OCI-LY1 (cell line): ENCODE results near the gene HDLBP.

ENCODE experiments used
- CTCF ChIP-seq: fragments of 200-600 bp; sonication (generic), shearing (Covaris generic); IDR thresholded peaks from 2 replicates; pipeline ENCODE4 v1.5.1; 2017; ENCODE audit warnings: mild to moderate bottlenecking, antibody characterized with exemption, low read length, moderate library complexity, mixed read lengths
- EZH2 ChIP-seq: fragments of 200-600 bp; sonication (generic), shearing (Covaris generic); IDR thresholded peaks from 2 replicates; pipeline ENCODE4 v1.8.0; 2017; ENCODE audit warnings: borderline replicate concordance, mixed run types, mild to moderate bottlenecking, antibody characterized with exemption, low read length, moderate library complexity, mixed read lengths

- TF ChIP-seq CTCF (peak; percentile 27; the same call in 1 of the 2 replicates), EZH2 (no peak)
Observed at GRCh38 chr2:241289597-241289996, 25.9 kb downstream of the HDLBP start.
